GM12878 (cell line): Measurements from ENCODE around the gene TKT. TPM values are rescaled to one million over a fixed set of nuclear protein-coding genes. Genes with fewer than 3 reads are reported as not detected.

Experiments
- ATAC-seq: fragments of 200-7000 bp; cut with Tn5 transposase; 3 replicates; pipeline ENCODE4 v1.9.1; 2020; ENCODE audit warnings: mild to moderate bottlenecking, moderate library complexity
- BruUV-seq: library from RNA; stranded (reverse); fragments of 400-500 nt; replicated peaks from 2 replicates; lab custom pipeline; 2021; lab: Mats Ljungman, UMichigan
- CTCF ChIA-PET: fragments of 300-600 bp; sonication (Branson Sonifier 250); formaldehyde crosslinking; extraction: SDS; loops from one replicate; lab custom pipeline; 2021; ENCODE audit warnings: inconsistent platforms; lab: Yijun Ruan, JAX
- POLR2A ChIA-PET: fragments of 350-600 bp; formaldehyde crosslinking; extraction: SDS; loops from one replicate; lab custom pipeline; 2021; ENCODE audit warnings: inconsistent platforms; lab: Charles Lee
- RAD21 ChIA-PET: fragments of 300-600 bp; sonication (Branson Sonifier 250); formaldehyde crosslinking; loops from one replicate; lab custom pipeline; 2023; ENCODE audit warnings: antibody characterized with exemption; ENCODE audit not compliant: unreplicated experiment; lab: Charles Lee
- SMC1A ChIA-PET: fragments of 300-600 bp; sonication (Branson Sonifier 250); formaldehyde crosslinking; loops from one replicate; lab custom pipeline; 2023; ENCODE audit not compliant: unreplicated experiment, uncharacterized antibody; lab: Charles Lee
- DNase-seq: peaks from one replicate; pipeline ENCODE4 v3.0.0-alpha.2; 2011; ENCODE audit warnings: low read depth, low spot score
- FAIRE-seq: peaks from 3 replicates; lab custom pipeline; 2011; peaks lifted over from hg19 to GRCh38; lab: Jason Lieb, UNC
- H2AFZ ChIP-seq: 2 replicates; pipeline ENCODE4 v1.6.0; 2011; ENCODE audit warnings: low read depth, low read length, control low read depth; ENCODE audit not compliant: control insufficient read depth
- H3K27ac ChIP-seq: 2 replicates; pipeline ENCODE4 v1.5.1; 2011; ENCODE audit warnings: control low read depth; ENCODE audit not compliant: control insufficient read depth, insufficient read depth
- H3K27me3 ChIP-seq, 2 experiments: replicated peaks in 1 of 2; 2 replicates each; pipeline versions ENCODE4 v1.6.0 to v1.6.1; 2011; ENCODE audit warnings: low read length in 1 of 2; ENCODE audit not compliant: control insufficient read depth in 2 of 2, insufficient read depth in 2 of 2
- H3K36me3 ChIP-seq, 2 experiments: 2 replicates each; pipeline ENCODE4 v1.5.1; 2011; ENCODE audit warnings: low read length in 1 of 2; ENCODE audit not compliant: control insufficient read depth in 2 of 2, insufficient read depth in 2 of 2
- H3K4me1 ChIP-seq: 2 replicates; pipeline ENCODE4 v1.6.1; 2011; ENCODE audit warnings: mild to moderate bottlenecking, low read length, moderate library complexity, mixed read lengths; ENCODE audit not compliant: control insufficient read depth, insufficient read depth
- H3K4me2 ChIP-seq: 2 replicates; pipeline ENCODE4 v1.6.0; 2011; ENCODE audit warnings: control low read depth; ENCODE audit not compliant: control insufficient read depth, insufficient read depth
- H3K4me3 ChIP-seq: fragments of 200-600 bp; sonication (generic); 2 replicates; pipeline ENCODE4 v1.5.1; 2016
- H3K79me2 ChIP-seq: 2 replicates; pipeline ENCODE4 v1.6.0; 2011; ENCODE audit warnings: low read length; ENCODE audit not compliant: control insufficient read depth, insufficient read depth
- H3K9ac ChIP-seq: 2 replicates; pipeline ENCODE4 v1.8.0; 2011; ENCODE audit warnings: low read length, control low read depth, mixed read lengths; ENCODE audit not compliant: control insufficient read depth, insufficient read depth
- H3K9me3 ChIP-seq: replicated peaks from 3 replicates; pipeline ENCODE4 v1.5.1; 2011; ENCODE audit warnings: mild to moderate bottlenecking, low read length; ENCODE audit not compliant: control insufficient read depth, insufficient read depth
- H4K20me1 ChIP-seq: 2 replicates; pipeline ENCODE4 v1.6.0; 2011; ENCODE audit not compliant: control insufficient read depth, insufficient read depth
- ATF7 ChIP-seq: fragments of 450-650 bp; IDR thresholded peaks from 2 replicates; pipeline ENCODE4 v1.6.1; 2016; ENCODE audit warnings: low read depth, mild to moderate bottlenecking
- SMAD5 ChIP-seq: IDR thresholded peaks from 2 replicates; pipeline ENCODE4 v1.6.1; 2016; ENCODE audit warnings: antibody characterized with exemption, low read depth
- STAT1 ChIP-seq: fragments of 450-650 bp; conservative IDR thresholded peaks from 2 replicates; pipeline ENCODE4 v1.6.1; 2014; ENCODE audit warnings: antibody characterized with exemption, mild to moderate bottlenecking
- WGBS: methylation state at CpG from one replicate; pipeline ENCODE4 v1.1.6; 2016; ENCODE audit warnings: low lambda C conversion rate; ENCODE audit not compliant: insufficient replicate concordance, insufficient coverage; ENCODE audit errors: missing lambda C conversion rate; 5-methylcytosine and 5-hydroxymethylcytosine counted together
- in situ Hi-C: fragments of 300-500 bp; cut with MboI; formaldehyde crosslinking; loops from 9 replicates; pipeline ENCODE4 v1.14.3; 2018; ENCODE audit warnings: mixed read lengths
- intact Hi-C: fragments of 100-400 bp; cut with micrococcal nuclease; formaldehyde crosslinking; loops from one replicate; pipeline ENCODE4 v1.14.2; 2022; ENCODE audit not compliant: unreplicated experiment
- polyA plus RNA-seq, 11 experiments: library from polyadenylated mRNA; depleted of rRNA in 4 of 11; unstranded in 6 of 11; stranded (reverse) in 5 of 11; fragments of >200 nt; fragmentation: Nextera tagmentation in 4 of 11; fragmentation: Illumina TruSeq in 1 of 11; extraction: Ambion mirVana in 4 of 11; extraction: Trizol in 1 of 11; gene quantifications; 1 replicate in 1 of 11; 2 replicates in 10 of 11; pipeline versions ENCODE4 v1.2.1 to v1.2.3, GENCODE V29; 2011 to 2016; ENCODE audit warnings: inconsistent platforms in 2 of 11, missing spikeins in 2 of 11, low read depth in 1 of 11
- total RNA-seq, 4 experiments: library from RNA; depleted of rRNA in 3 of 4; stranded (reverse); fragments of >200 nt in 3 of 4; fragmentation: Illumina TruSeq in 1 of 4; extraction: Trizol in 1 of 4; gene quantifications; 2 replicates each; pipeline versions ENCODE4 v1.2.1 to v1.2.3, GENCODE V29; 2013 to 2021
- TF ChIP-seq, protein P1 (sequence below): IDR thresholded peaks from 2 replicates; pipeline ENCODE4 v1.6.1; 2012; ENCODE audit warnings: mild to moderate bottlenecking, low read depth, low read length
- TF ChIP-seq, protein P2 (sequence below): fragments of 450-650 bp; formaldehyde crosslinking; IDR thresholded peaks from 2 replicates; pipeline ENCODE4 v1.5.0; 2022; ENCODE audit warnings: mild to moderate bottlenecking, missing genetic modification characterization

The TKT gene
- total and polyA plus RNA-seq, 10 of the 15 experiments (the other 5 are each of a cell fraction or from before 2014, with no cell fraction given): 56.4 to 385 (median 143) TPM

- TF ChIP-seq, protein P1, sequence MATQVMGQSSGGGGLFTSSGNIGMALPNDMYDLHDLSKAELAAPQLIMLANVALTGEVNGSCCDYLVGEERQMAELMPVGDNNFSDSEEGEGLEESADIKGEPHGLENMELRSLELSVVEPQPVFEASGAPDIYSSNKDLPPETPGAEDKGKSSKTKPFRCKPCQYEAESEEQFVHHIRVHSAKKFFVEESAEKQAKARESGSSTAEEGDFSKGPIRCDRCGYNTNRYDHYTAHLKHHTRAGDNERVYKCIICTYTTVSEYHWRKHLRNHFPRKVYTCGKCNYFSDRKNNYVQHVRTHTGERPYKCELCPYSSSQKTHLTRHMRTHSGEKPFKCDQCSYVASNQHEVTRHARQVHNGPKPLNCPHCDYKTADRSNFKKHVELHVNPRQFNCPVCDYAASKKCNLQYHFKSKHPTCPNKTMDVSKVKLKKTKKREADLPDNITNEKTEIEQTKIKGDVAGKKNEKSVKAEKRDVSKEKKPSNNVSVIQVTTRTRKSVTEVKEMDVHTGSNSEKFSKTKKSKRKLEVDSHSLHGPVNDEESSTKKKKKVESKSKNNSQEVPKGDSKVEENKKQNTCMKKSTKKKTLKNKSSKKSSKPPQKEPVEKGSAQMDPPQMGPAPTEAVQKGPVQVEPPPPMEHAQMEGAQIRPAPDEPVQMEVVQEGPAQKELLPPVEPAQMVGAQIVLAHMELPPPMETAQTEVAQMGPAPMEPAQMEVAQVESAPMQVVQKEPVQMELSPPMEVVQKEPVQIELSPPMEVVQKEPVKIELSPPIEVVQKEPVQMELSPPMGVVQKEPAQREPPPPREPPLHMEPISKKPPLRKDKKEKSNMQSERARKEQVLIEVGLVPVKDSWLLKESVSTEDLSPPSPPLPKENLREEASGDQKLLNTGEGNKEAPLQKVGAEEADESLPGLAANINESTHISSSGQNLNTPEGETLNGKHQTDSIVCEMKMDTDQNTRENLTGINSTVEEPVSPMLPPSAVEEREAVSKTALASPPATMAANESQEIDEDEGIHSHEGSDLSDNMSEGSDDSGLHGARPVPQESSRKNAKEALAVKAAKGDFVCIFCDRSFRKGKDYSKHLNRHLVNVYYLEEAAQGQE: no peak
- no peak for TF ChIP-seq STAT1
Measured at GRCh38 chr3:53225181-53225580, 30.6 kb downstream of the TKT start (continued).

DNA sequence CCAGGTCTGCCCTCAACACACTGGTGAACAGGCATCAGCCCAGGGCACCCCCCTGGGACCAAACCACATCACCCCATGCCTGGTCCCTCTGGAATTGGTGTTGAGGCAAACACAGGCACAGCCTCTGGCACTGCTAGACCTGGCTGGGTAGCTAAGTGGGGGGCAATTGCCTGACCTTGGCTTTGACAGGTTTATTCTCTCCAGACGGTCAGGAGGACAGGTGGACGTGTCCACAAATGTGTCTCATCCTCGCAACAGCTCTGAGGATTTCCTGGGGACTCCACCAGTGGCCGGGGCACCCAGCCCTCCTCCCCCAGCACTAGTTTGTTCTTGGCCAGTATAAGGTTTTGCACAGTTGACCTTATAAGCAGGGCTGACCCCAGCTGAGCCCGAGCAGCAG lies 31.3 kb downstream of the TKT start:
- 67% methylated on average over 5 of the region's 5 CpGs for WGBS
- ATAC-seq: no peak
- H3K27me3 ChIP-seq: no peaks in the 10 kb centered on the region
- no peak for FAIRE-seq
- no peak overlapping the region for H3K27ac ChIP-seq
- H3K4me3 ChIP-seq: no peak overlapping the region
- TF ChIP-seq, protein P2, sequence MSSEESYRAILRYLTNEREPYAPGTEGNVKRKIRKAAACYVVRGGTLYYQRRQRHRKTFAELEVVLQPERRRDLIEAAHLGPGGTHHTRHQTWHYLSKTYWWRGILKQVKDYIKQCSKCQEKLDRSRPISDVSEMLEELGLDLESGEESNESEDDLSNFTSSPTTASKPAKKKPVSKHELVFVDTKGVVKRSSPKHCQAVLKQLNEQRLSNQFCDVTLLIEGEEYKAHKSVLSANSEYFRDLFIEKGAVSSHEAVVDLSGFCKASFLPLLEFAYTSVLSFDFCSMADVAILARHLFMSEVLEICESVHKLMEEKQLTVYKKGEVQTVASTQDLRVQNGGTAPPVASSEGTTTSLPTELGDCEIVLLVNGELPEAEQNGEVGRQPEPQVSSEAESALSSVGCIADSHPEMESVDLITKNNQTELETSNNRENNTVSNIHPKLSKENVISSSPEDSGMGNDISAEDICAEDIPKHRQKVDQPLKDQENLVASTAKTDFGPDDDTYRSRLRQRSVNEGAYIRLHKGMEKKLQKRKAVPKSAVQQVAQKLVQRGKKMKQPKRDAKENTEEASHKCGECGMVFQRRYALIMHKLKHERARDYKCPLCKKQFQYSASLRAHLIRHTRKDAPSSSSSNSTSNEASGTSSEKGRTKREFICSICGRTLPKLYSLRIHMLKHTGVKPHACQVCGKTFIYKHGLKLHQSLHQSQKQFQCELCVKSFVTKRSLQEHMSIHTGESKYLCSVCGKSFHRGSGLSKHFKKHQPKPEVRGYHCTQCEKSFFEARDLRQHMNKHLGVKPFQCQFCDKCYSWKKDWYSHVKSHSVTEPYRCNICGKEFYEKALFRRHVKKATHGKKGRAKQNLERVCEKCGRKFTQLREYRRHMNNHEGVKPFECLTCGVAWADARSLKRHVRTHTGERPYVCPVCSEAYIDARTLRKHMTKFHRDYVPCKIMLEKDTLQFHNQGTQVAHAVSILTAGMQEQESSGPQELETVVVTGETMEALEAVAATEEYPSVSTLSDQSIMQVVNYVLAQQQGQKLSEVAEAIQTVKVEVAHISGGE (CRISPR knock-in tag): no peak
- TF ChIP-seq SMAD5 (no peak), ATF7 (no peak)
- no peaks in the 10 kb centered on the region for H3K4me1 ChIP-seq
- ChIA-PET RAD21 (no interaction called here), POLR2A (no interaction called here), CTCF (interaction anchor here (0.7 kb wide), 1 partner anchor 452 kb away, joined by 3 read pairs; no protein-coding TSS in a partner anchor), SMC1A (no interaction called here)
- no peaks in the 10 kb centered on the region; the same call in 1 of the 2 replicates for H4K20me1 ChIP-seq
- BruUV-seq: no TSS peak
- DNase-seq: no peak
- no peak overlapping the region for H3K4me2 ChIP-seq
- no peaks in the 10 kb centered on the region for H3K9me3 ChIP-seq
- in situ Hi-C loops (no loop called here), intact Hi-C loops (no loop called here)
- no peak overlapping the region for H2AFZ ChIP-seq
- H3K36me3 ChIP-seq: peaks cover 37 to 46% of the 10 kb centered on the region in 2 experiments; a peak in 3 of 4 replicates
- no peak overlapping the region for H3K9ac ChIP-seq
- no peaks in the 10 kb centered on the region for H3K79me2 ChIP-seq
